Measurements from ENCODE around the gene IRX2.

The IRX2 gene

GRCh38 chr5:2740051-2740875, 11.2 kb downstream of the IRX2 start:
- DNase-seq (ENCODE audit: low read depth, low spot score): no peak
- peak overlapping the region; percentile 61 for H3K4me3 ChIP-seq (ENCODE audit: low read depth, low read length)
- POLR2A ChIA-PET: interaction anchor here (1.5 to 3.5 kb wide), 2 partner anchors 10 to 11 kb away, joined by 3 to 40 read pairs; partner anchors contain the start of gene IRX2
- TF ChIP-seq CTCF (IDR thresholded peaks at IDR 0.05; ENCODE audit: insufficient read depth, low read length, missing control alignments): no peak
- CTCF ChIA-PET: no interaction called here

GRCh38 chr5:2739360-2740050, 12.0 kb downstream of the IRX2 start:
- no peak for TF ChIP-seq CTCF (IDR thresholded peaks at IDR 0.05; ENCODE audit: insufficient read depth, low read length, missing control alignments)
- POLR2A ChIA-PET: interaction anchor here (1.5 to 3.5 kb wide), 2 partner anchors 9 to 12 kb away, joined by 3 to 40 read pairs; partner anchors contain the start of gene IRX2

GRCh38 chr5:2738700-2739359, 12.6 kb downstream of the IRX2 start:
- H3K4me3 ChIP-seq (ENCODE audit: low read depth, low read length): peak overlapping the region; percentile 61
- no peak for TF ChIP-seq CTCF (IDR thresholded peaks at IDR 0.05; ENCODE audit: insufficient read depth, low read length, missing control alignments)
- ChIA-PET CTCF (no interaction called here), POLR2A (interaction anchor here (1.5 to 3.5 kb wide), 2 partner anchors 9 to 12 kb away, joined by 3 to 40 read pairs; partner anchors contain the start of gene IRX2)
- no peak for DNase-seq (ENCODE audit: low read depth, low spot score)

More at GRCh38 chr5:2739360-2740050, 12.0 kb downstream of the IRX2 start:
- no peak for DNase-seq (ENCODE audit: low read depth, low spot score)
- CTCF ChIA-PET: no interaction called here
- peak overlapping the region; percentile 61 for H3K4me3 ChIP-seq (ENCODE audit: low read depth, low read length)

GRCh38 chr5:2738156-2738699, 13.2 kb downstream of the IRX2 start:
- no peak for TF ChIP-seq CTCF (IDR thresholded peaks at IDR 0.05; ENCODE audit: insufficient read depth, low read length, missing control alignments)
- H3K4me3 ChIP-seq (ENCODE audit: low read depth, low read length): no peak overlapping the region
- POLR2A ChIA-PET: interaction anchor here (3.5 kb wide), 1 partner anchor 13 kb away, joined by 40 read pairs; the partner anchor contains the start of gene IRX2
- CTCF ChIA-PET: no interaction called here
- DNase-seq (ENCODE audit: low read depth, low spot score): no peak

GRCh38 chr5:2737273-2738155, 14.0 kb downstream of the IRX2 start:
- ChIA-PET CTCF (no interaction called here), POLR2A (no interaction called here)
- H3K4me3 ChIP-seq (ENCODE audit: low read depth, low read length): no peak overlapping the region
- no peak for TF ChIP-seq CTCF (IDR thresholded peaks at IDR 0.05; ENCODE audit: insufficient read depth, low read length, missing control alignments)
- no peak for DNase-seq (ENCODE audit: low read depth, low spot score)

Data from AG04449 (cell line).